ENCODE data around the gene PTPN9.
A peak's percentile ranks its signal among the peaks of the same experiment; 100 is the strongest.

PTPN9 gene

GRCh38 chr15:75542386-75542797, 36.7 kb downstream of the PTPN9 start:
- Histone ChIP-seq H3K9me3 (ENCODE audit: control insufficient read depth, low read length) (no peaks in the 10 kb centered on the region), H3K4me2 (ENCODE audit: low read length) (no peak overlapping the region), H3K4me3 (ENCODE audit: low read depth, low read length) (no peak overlapping the region), H3K9ac (no peak overlapping the region), H3K27ac (no peak overlapping the region), H3K27me3 (ENCODE audit: control insufficient read depth, insufficient read depth, low read length) (no peaks in the 10 kb centered on the region), H3K4me1 (no peaks in the 10 kb centered on the region), H2AFZ (no peak overlapping the region), H3K79me2 (no peaks in the 10 kb centered on the region), H3K36me3 (ENCODE audit: control insufficient read depth, insufficient read depth, low read length) (no peaks in the 10 kb centered on the region)
- TF ChIP-seq CTCF (IDR thresholded peaks at IDR 0.05): no peak

- no peak overlapping the region for H2AFZ ChIP-seq
- H3K4me1 ChIP-seq: no peaks in the 10 kb centered on the region
- H3K4me2 ChIP-seq (ENCODE audit: low read length): no peak overlapping the region
- no peaks in the 10 kb centered on the region for H3K79me2 ChIP-seq
- H3K36me3 ChIP-seq (ENCODE audit: control insufficient read depth, insufficient read depth, low read length): no peaks in the 10 kb centered on the region
- H3K27ac ChIP-seq: no peak overlapping the region
- H3K27me3 ChIP-seq (ENCODE audit: control insufficient read depth, insufficient read depth, low read length): no peaks in the 10 kb centered on the region
- H3K4me3 ChIP-seq (ENCODE audit: low read depth, low read length): no peak overlapping the region
- no peak for TF ChIP-seq CTCF (IDR thresholded peaks at IDR 0.05)
- no peak overlapping the region for H3K9ac ChIP-seq
- no peaks in the 10 kb centered on the region for H3K9me3 ChIP-seq (ENCODE audit: control insufficient read depth, low read length)
Observed at GRCh38 chr15:75538376-75538775, 40.7 kb downstream of the PTPN9 start.

- Histone ChIP-seq H3K27me3 (ENCODE audit: control insufficient read depth, insufficient read depth, low read length) (no peaks in the 10 kb centered on the region), H3K79me2 (peaks cover 3% of the 10 kb centered on the region), H3K9ac (no peak overlapping the region), H3K36me3 (ENCODE audit: control insufficient read depth, insufficient read depth, low read length) (no peaks in the 10 kb centered on the region), H3K4me1 (no peaks in the 10 kb centered on the region), H3K4me3 (ENCODE audit: low read depth, low read length) (no peak overlapping the region), H3K4me2 (ENCODE audit: low read length) (no peak overlapping the region), H3K9me3 (ENCODE audit: control insufficient read depth, low read length) (no peaks in the 10 kb centered on the region), H2AFZ (no peak overlapping the region), H3K27ac (no peak overlapping the region)
- TF ChIP-seq CTCF (IDR thresholded peaks at IDR 0.05): no peak
Observed at GRCh38 chr15:75533945-75534344, 45.2 kb downstream of the PTPN9 start.

- Histone ChIP-seq H2AFZ (no peak overlapping the region), H3K4me3 (ENCODE audit: low read depth, low read length) (no peak overlapping the region), H3K4me1 (no peaks in the 10 kb centered on the region), H3K36me3 (ENCODE audit: control insufficient read depth, insufficient read depth, low read length) (no peaks in the 10 kb centered on the region), H3K27ac (peak overlapping the region; percentile 44), H3K9ac (no peak overlapping the region), H3K9me3 (ENCODE audit: control insufficient read depth, low read length) (no peaks in the 10 kb centered on the region), H3K27me3 (ENCODE audit: control insufficient read depth, insufficient read depth, low read length) (no peaks in the 10 kb centered on the region), H3K79me2 (peaks cover 3% of the 10 kb centered on the region), H3K4me2 (ENCODE audit: low read length) (no peak overlapping the region)
- peak; percentile 29 for TF ChIP-seq CTCF (IDR thresholded peaks at IDR 0.05)
Observed at GRCh38 chr15:75532413-75533250, 46.5 kb downstream of the PTPN9 start.

- Histone ChIP-seq H3K27me3 (ENCODE audit: control insufficient read depth, insufficient read depth, low read length) (no peaks in the 10 kb centered on the region), H3K4me1 (no peaks in the 10 kb centered on the region), H3K79me2 (peaks cover 3% of the 10 kb centered on the region), H3K9me3 (ENCODE audit: control insufficient read depth, low read length) (no peaks in the 10 kb centered on the region), H3K4me2 (ENCODE audit: low read length) (no peak overlapping the region), H2AFZ (no peak overlapping the region), H3K27ac (peak overlapping the region; percentile 24), H3K4me3 (ENCODE audit: low read depth, low read length) (no peak overlapping the region), H3K9ac (no peak overlapping the region), H3K36me3 (ENCODE audit: control insufficient read depth, insufficient read depth, low read length) (no peaks in the 10 kb centered on the region)
- no peak for TF ChIP-seq CTCF (IDR thresholded peaks at IDR 0.05)
Observed at GRCh38 chr15:75531041-75531450, 48.1 kb downstream of the PTPN9 start.
